NAMALWA (cell line): ENCODE measurements around the gene PRKAR1A.
"Not testable (repeated sequence)": the region's sequence is repeated elsewhere in the genome, so short reads cannot be mapped to it uniquely, and the experiment has no call there.

ENCODE experiments used
- DNase-seq: peaks from one replicate; pipeline ENCODE4 v3.0.0-alpha.2; 2015; ENCODE audit warnings: low spot score

PRKAR1A gene

GRCh38 chr17:68512247-68512959 lies at the start of gene PRKAR1A:
TSS of gene PRKAR1A (plus strand) at chr17:68512430. CDS start at chr17:68515400, 2,970 bp downstream.
- peak; percentile 95 for DNase-seq

- no peak for DNase-seq
Measured at GRCh38 chr17:68463211-68464019, 48.8 kb upstream of the PRKAR1A start.

- DNase-seq = no peak
Measured at GRCh38 chr17:68468334-68468733, 43.9 kb upstream of the PRKAR1A start.

- DNase-seq = no peak
Measured at GRCh38 chr17:68468788-68469187, 43.4 kb upstream of the PRKAR1A start.

GRCh38 chr17:68470961-68471360 lies 41.3 kb upstream of the PRKAR1A start:
- no peak for DNase-seq

- DNase-seq = no peak
Measured at GRCh38 chr17:68480885-68481284, 31.3 kb upstream of the PRKAR1A start.

- DNase-seq = no peak
Measured at GRCh38 chr17:68482576-68483041, 29.6 kb upstream of the PRKAR1A start.

GRCh38 chr17:68484458-68484857 lies 27.8 kb upstream of the PRKAR1A start:
- DNase-seq = no peak

GRCh38 chr17:68489919-68490318 lies 22.3 kb upstream of the PRKAR1A start:
- DNase-seq = no peak

- peak; percentile 46 for DNase-seq
Measured at GRCh38 chr17:68491381-68492231, 20.6 kb upstream of the PRKAR1A start.

- DNase-seq = not testable (repeated sequence)
Measured at GRCh38 chr17:68492394-68493054, 19.7 kb upstream of the PRKAR1A start.

GRCh38 chr17:68495081-68495480 lies 17.1 kb upstream of the PRKAR1A start:
- DNase-seq = no peak

GRCh38 chr17:68497885-68498319 lies 14.3 kb upstream of the PRKAR1A start:
- DNase-seq = peak; percentile 92

- DNase-seq = no peak
Measured at GRCh38 chr17:68498479-68499326, 13.5 kb upstream of the PRKAR1A start.

- no peak for DNase-seq
Measured at GRCh38 chr17:68499587-68499986, 12.6 kb upstream of the PRKAR1A start.

GRCh38 chr17:68501074-68501473 lies 11.2 kb upstream of the PRKAR1A start:
- no peak for DNase-seq

- DNase-seq = no peak
Measured at GRCh38 chr17:68505951-68506350, 6.3 kb upstream of the PRKAR1A start.

- DNase-seq = no peak
Measured at GRCh38 chr17:68507576-68507975, 4.7 kb upstream of the PRKAR1A start.

GRCh38 chr17:68509141-68510057 lies 2.8 kb upstream of the PRKAR1A start:
- peak; percentile 53 for DNase-seq

- no peak for DNase-seq
Measured at GRCh38 chr17:68511254-68511670, 968 bp upstream of the PRKAR1A start.
